ENCODE results near the gene FBXO46.
A peak's percentile ranks its signal among the peaks of the same experiment; 100 is the strongest.

FBXO46 gene

DNA sequence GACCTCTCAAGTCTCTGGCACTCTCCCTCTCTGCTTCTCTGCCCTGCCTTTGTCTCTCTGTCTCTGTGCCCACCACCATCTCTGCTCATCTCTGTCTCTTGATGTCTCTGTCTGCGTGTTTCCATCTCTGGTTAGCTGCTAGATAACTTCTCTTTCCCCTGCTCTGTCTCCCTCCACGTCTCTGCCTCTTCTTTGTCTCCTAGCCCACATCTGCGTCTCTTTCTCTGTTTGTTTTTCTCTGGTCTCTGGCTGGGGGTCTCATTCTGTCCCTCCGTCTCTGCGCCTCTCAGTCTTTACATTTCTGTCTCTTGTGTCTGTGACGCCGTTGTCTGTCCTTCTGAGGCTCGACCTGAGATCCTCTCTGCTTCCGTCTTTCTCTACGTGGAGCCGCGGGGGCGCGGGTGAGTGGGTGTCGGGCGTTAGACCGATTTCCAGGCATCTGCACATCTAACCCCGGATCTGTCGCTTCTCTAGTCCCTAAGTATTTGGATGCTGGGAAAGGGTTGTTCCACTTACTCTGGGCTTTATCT is 62.3 kb downstream of the FBXO46 start (continued):
- TF ChIP-seq PRDM2 (tag by site-specific recombination; IDR thresholded peaks at IDR 0.05; ENCODE audit: borderline replicate concordance) (no peak), ZNF76 (tag by site-specific recombination; IDR thresholded peaks at IDR 0.05; ENCODE audit: borderline replicate concordance, low read depth) (peak; percentile 11), ZNF843 (tag by site-specific recombination; IDR thresholded peaks at IDR 0.05) (no peak), GLI2 (tag by site-specific recombination; IDR thresholded peaks at IDR 0.05; ENCODE audit: borderline replicate concordance, low read depth) (no peak), ZNF2 (tag by site-specific recombination; IDR thresholded peaks at IDR 0.05) (no peak), ZNF114 (tag by site-specific recombination; IDR thresholded peaks at IDR 0.05) (no peak), ZNF792 (tag by site-specific recombination; IDR thresholded peaks at IDR 0.05) (no peak), ZNF776 (tag by site-specific recombination; IDR thresholded peaks at IDR 0.05; ENCODE audit: borderline replicate concordance) (no peak), ZSCAN30 (tag by site-specific recombination; IDR thresholded peaks at IDR 0.05) (no peak), ZNF558 (tag by site-specific recombination; IDR thresholded peaks at IDR 0.05) (no peak), KLF8 (tag by site-specific recombination; IDR thresholded peaks at IDR 0.05) (no peak; the same call in none of the 2 replicates), ZNF521 (tag by site-specific recombination; IDR thresholded peaks at IDR 0.05) (no peak), ZSCAN23 (tag by site-specific recombination; IDR thresholded peaks at IDR 0.05) (no peak), ZXDB (tag by site-specific recombination; IDR thresholded peaks at IDR 0.05) (no peak; the same call in 1 of the 2 replicates), ZNF19 (tag by site-specific recombination; IDR thresholded peaks at IDR 0.05; ENCODE audit: low read depth) (no peak), ZNF670 (tag by site-specific recombination; IDR thresholded peaks at IDR 0.05; ENCODE audit: low read depth) (no peak), MZF1 (tag by site-specific recombination; IDR thresholded peaks at IDR 0.05; ENCODE audit: borderline replicate concordance) (no peak), ZNF280D (tag by site-specific recombination; IDR thresholded peaks at IDR 0.05) (no peak), KLF1 (tag by site-specific recombination; IDR thresholded peaks at IDR 0.05) (no peak), ZNF404 (tag by site-specific recombination; IDR thresholded peaks at IDR 0.05) (no peak), ZBTB49 (tag by site-specific recombination; IDR thresholded peaks at IDR 0.05; ENCODE audit: low read depth) (no peak)
- TF ChIP-seq, protein P1, sequence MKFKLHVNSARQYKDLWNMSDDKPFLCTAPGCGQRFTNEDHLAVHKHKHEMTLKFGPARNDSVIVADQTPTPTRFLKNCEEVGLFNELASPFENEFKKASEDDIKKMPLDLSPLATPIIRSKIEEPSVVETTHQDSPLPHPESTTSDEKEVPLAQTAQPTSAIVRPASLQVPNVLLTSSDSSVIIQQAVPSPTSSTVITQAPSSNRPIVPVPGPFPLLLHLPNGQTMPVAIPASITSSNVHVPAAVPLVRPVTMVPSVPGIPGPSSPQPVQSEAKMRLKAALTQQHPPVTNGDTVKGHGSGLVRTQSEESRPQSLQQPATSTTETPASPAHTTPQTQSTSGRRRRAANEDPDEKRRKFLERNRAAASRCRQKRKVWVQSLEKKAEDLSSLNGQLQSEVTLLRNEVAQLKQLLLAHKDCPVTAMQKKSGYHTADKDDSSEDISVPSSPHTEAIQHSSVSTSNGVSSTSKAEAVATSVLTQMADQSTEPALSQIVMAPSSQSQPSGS (tag by site-specific recombination; IDR thresholded peaks at IDR 0.05; ENCODE audit: low read depth): no peak

Data from HEK293 (cell line).